Neural progenitor cell (in vitro differentiated cells): ENCODE results near the gene TMUB2. TPM values are rescaled to one million over a fixed set of nuclear protein-coding genes. Genes with fewer than 3 reads are reported as not detected.

ENCODE experiments used
- DNase-seq: peaks from one replicate; pipeline ENCODE4 v3.0.0-alpha.2; 2016; ENCODE audit warnings: low spot score
- H2AFZ ChIP-seq: fragments of 200-600 bp; sonication (generic); replicated peaks from 2 replicates; pipeline ENCODE4 v1.6.1; 2016; ENCODE audit warnings: antibody characterized with exemption
- H3F3A ChIP-seq: fragments of 200-600 bp; sonication (generic); 2 replicates; pipeline ENCODE4 v1.6.1; 2016; ENCODE audit warnings: antibody characterized with exemption, low read depth
- H3K27ac ChIP-seq: fragments of 200-600 bp; sonication (generic); 2 replicates; pipeline ENCODE4 v1.5.1; 2016; ENCODE audit warnings: mild to moderate bottlenecking
- H3K27me3 ChIP-seq: fragments of 200-600 bp; sonication (generic); 2 replicates; pipeline ENCODE4 v1.6.1; 2016; ENCODE audit warnings: mild to moderate bottlenecking, moderate library complexity
- H3K36me3 ChIP-seq: fragments of 200-600 bp; sonication (generic); 2 replicates; pipeline ENCODE4 v1.5.1; 2016
- H3K4me1 ChIP-seq: fragments of 200-600 bp; sonication (generic); 2 replicates; pipeline ENCODE4 v1.6.1; 2016; ENCODE audit warnings: mixed run types
- H3K4me2 ChIP-seq: fragments of 200-600 bp; sonication (generic); 2 replicates; pipeline ENCODE4 v1.6.1; 2016
- H3K4me3 ChIP-seq: fragments of 200-600 bp; sonication (generic); 2 replicates; pipeline ENCODE4 v1.5.1; 2016
- H3K79me2 ChIP-seq: fragments of 200-600 bp; sonication (generic); 2 replicates; pipeline ENCODE4 v1.6.1; 2016; ENCODE audit warnings: low read depth
- H3K9ac ChIP-seq: fragments of 200-600 bp; sonication (generic); 2 replicates; pipeline ENCODE4 v1.6.1; 2016
- H3K9me3 ChIP-seq: fragments of 200-600 bp; sonication (generic); 2 replicates; pipeline ENCODE4 v1.5.1; 2016; ENCODE audit warnings: low read depth
- H4K20me1 ChIP-seq: fragments of 200-600 bp; sonication (generic); 2 replicates; pipeline ENCODE4 v1.6.1; 2016; ENCODE audit warnings: low read depth
- H3K27ac Mint-ChIP-seq: 3 replicates; pipeline ENCODE4 v1.8.0; 2021; ENCODE audit warnings: mixed read lengths
- H3K27me3 Mint-ChIP-seq: 2 replicates; pipeline ENCODE4 v1.8.0; 2022; ENCODE audit warnings: low read depth, mild to moderate bottlenecking, inconsistent platforms, moderate library complexity, mixed read lengths; ENCODE audit not compliant: insufficient read depth
- H3K36me3 Mint-ChIP-seq: 3 replicates; pipeline ENCODE4 v1.8.0; 2021; ENCODE audit warnings: mixed read lengths
- H3K4me1 Mint-ChIP-seq: 3 replicates; pipeline ENCODE4 v1.8.0; 2021; ENCODE audit warnings: mixed read lengths
- H3K4me3 Mint-ChIP-seq: 3 replicates; pipeline ENCODE4 v1.8.0; 2021; ENCODE audit warnings: mild to moderate bottlenecking, moderate library complexity, mixed read lengths
- H3K9me3 Mint-ChIP-seq: 3 replicates; pipeline ENCODE4 v1.8.0; 2020; ENCODE audit warnings: mixed read lengths
- EZH2 ChIP-seq: fragments of 200-600 bp; sonication (generic); IDR thresholded peaks from 2 replicates; pipeline ENCODE4 v1.6.1; 2017; ENCODE audit warnings: antibody characterized with exemption, mild to moderate bottlenecking, moderate library complexity
- EZH2phosphoT487 ChIP-seq: fragments of 200-600 bp; sonication (generic); IDR thresholded peaks from 2 replicates; pipeline ENCODE4 v1.6.1; 2017; ENCODE audit warnings: antibody characterized with exemption
- total RNA-seq: library from RNA; depleted of rRNA; stranded (reverse); fragments of >200 nt; gene quantifications from 2 replicates; pipeline ENCODE4 v1.2.3, GENCODE V29; 2015; ENCODE audit warnings: low replicate concordance
- TF ChIP-seq, protein P1 (sequence below): fragments of 200-600 bp; sonication (generic); IDR thresholded peaks from 2 replicates; pipeline ENCODE4 v1.5.1; 2017; ENCODE audit warnings: antibody characterized with exemption, mild to moderate bottlenecking

Gene TMUB2
- total RNA-seq, 1 donor from 2014 or later: 16.6 TPM

DNA sequence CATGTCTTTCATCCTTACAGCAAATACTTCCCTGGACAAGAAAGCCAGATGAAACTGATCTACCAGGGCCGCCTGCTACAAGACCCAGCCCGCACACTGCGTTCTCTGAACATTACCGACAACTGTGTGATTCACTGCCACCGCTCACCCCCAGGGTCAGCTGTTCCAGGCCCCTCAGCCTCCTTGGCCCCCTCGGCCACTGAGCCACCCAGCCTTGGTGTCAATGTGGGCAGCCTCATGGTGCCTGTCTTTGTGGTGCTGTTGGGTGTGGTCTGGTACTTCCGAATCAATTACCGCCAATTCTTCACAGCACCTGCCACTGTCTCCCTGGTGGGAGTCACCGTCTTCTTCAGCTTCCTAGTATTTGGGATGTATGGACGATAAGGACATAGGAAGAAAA lies 3.7 kb downstream of the TMUB2 start:
- H3K9me3 ChIP-seq: no peaks in the 10 kb centered on the region
- peaks cover 13% of the 10 kb centered on the region for H3K27me3 Mint-ChIP-seq

DNA sequence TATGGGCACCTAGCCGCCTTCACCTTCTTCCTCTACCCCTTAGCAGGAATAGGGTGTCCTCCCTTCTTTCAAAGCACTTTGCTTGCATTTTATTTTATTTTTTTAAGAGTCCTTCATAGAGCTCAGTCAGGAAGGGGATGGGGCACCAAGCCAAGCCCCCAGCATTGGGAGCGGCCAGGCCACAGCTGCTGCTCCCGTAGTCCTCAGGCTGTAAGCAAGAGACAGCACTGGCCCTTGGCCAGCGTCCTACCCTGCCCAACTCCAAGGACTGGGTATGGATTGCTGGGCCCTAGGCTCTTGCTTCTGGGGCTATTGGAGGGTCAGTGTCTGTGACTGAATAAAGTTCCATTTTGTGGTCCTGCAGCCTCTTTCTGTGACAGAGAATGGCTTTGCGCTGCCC lies 4.6 kb downstream of the TMUB2 start:
- H2AFZ ChIP-seq: no peak overlapping the region
- no peak overlapping the region for H3K9ac ChIP-seq
- peaks cover 29% of the 10 kb centered on the region for H3F3A ChIP-seq
- peak overlapping the region; percentile 63 for H3K27ac ChIP-seq
- H3K27me3 ChIP-seq: no peaks in the 10 kb centered on the region
- H4K20me1 ChIP-seq: no peaks in the 10 kb centered on the region
- Mint-ChIP-seq H3K36me3 (peaks cover 21% of the 10 kb centered on the region), H3K4me1 (peaks cover 20% of the 10 kb centered on the region), H3K4me3 (peak overlapping the region; percentile 67), H3K27me3 (peaks cover 10% of the 10 kb centered on the region), H3K9me3 (no peaks in the 10 kb centered on the region), H3K27ac (peak overlapping the region; percentile 76)
- DNase-seq: no peak
- peaks cover 16% of the 10 kb centered on the region for H3K79me2 ChIP-seq
- H3K9me3 ChIP-seq: no peaks in the 10 kb centered on the region
- H3K36me3 ChIP-seq: peaks cover 4% of the 10 kb centered on the region
- no peak overlapping the region for H3K4me2 ChIP-seq
- no peak overlapping the region for H3K4me3 ChIP-seq
- TF ChIP-seq EZH2 (no peak), EZH2phosphoT487 (no peak)
- TF ChIP-seq, protein P1, sequence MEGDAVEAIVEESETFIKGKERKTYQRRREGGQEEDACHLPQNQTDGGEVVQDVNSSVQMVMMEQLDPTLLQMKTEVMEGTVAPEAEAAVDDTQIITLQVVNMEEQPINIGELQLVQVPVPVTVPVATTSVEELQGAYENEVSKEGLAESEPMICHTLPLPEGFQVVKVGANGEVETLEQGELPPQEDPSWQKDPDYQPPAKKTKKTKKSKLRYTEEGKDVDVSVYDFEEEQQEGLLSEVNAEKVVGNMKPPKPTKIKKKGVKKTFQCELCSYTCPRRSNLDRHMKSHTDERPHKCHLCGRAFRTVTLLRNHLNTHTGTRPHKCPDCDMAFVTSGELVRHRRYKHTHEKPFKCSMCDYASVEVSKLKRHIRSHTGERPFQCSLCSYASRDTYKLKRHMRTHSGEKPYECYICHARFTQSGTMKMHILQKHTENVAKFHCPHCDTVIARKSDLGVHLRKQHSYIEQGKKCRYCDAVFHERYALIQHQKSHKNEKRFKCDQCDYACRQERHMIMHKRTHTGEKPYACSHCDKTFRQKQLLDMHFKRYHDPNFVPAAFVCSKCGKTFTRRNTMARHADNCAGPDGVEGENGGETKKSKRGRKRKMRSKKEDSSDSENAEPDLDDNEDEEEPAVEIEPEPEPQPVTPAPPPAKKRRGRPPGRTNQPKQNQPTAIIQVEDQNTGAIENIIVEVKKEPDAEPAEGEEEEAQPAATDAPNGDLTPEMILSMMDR: no peak
- peaks cover 6% of the 10 kb centered on the region for H3K4me1 ChIP-seq

More for the DNA sequence above, 3.7 kb downstream of the TMUB2 start:
- Histone ChIP-seq H3K79me2 (peaks cover 25% of the 10 kb centered on the region), H3K4me1 (peaks cover 8% of the 10 kb centered on the region), H3K27me3 (no peaks in the 10 kb centered on the region), H3K9ac (no peak overlapping the region), H3K27ac (no peak overlapping the region), H3K4me3 (no peak overlapping the region), H4K20me1 (peaks cover 6% of the 10 kb centered on the region), H3K4me2 (no peak overlapping the region), H3F3A (peaks cover 36% of the 10 kb centered on the region), H2AFZ (no peak overlapping the region), H3K36me3 (peaks cover 3% of the 10 kb centered on the region)
- Mint-ChIP-seq H3K4me1 (peaks cover 25% of the 10 kb centered on the region), H3K27ac (no peak overlapping the region), H3K9me3 (no peaks in the 10 kb centered on the region), H3K4me3 (peak overlapping the region; percentile 21), H3K36me3 (peaks cover 14% of the 10 kb centered on the region)
- TF ChIP-seq EZH2 (no peak), EZH2phosphoT487 (no peak)
- TF ChIP-seq, protein P1: no peak
- DNase-seq: no peak

DNA sequence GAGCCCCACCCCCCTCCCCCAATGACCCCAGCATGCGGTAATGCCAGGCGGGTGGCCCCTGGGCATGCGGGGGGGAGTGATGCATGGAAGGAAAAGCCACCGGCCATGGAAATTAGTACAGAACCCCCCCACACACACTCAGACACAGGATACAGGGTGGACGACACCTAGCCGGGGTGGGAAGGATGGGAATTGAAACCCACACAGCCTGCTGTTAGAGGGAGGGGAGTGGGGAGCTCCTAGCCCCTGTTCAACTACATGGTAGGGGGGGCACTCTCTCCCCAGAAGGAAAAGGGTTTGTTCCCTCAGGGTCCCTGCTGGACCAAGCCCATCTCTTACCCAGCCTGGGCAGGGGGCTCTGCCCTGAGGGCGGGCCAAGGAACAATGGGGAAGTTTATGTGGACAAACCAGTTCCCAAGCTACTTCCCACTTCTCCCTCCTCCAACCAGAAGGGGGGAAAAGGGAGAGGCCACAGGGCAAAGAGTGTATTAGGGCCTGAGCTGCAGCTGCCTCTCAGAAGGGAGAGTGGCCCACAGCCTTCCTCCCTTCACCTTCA lies 5.2 kb downstream of the TMUB2 start:
- Histone ChIP-seq H3K9me3 (no peaks in the 10 kb centered on the region), H3K4me1 (peaks cover 6% of the 10 kb centered on the region), H3K4me3 (no peak overlapping the region), H3K27me3 (no peaks in the 10 kb centered on the region), H4K20me1 (no peaks in the 10 kb centered on the region), H3K9ac (no peak overlapping the region), H3K27ac (peak overlapping the region; percentile 86), H3K36me3 (peaks cover 4% of the 10 kb centered on the region), H3F3A (peaks cover 28% of the 10 kb centered on the region), H2AFZ (no peak overlapping the region), H3K79me2 (peaks cover 20% of the 10 kb centered on the region), H3K4me2 (no peak overlapping the region)
- Mint-ChIP-seq H3K36me3 (peaks cover 23% of the 10 kb centered on the region), H3K4me3 (no peak overlapping the region), H3K9me3 (no peaks in the 10 kb centered on the region), H3K27me3 (peaks cover 8% of the 10 kb centered on the region), H3K27ac (no peak overlapping the region), H3K4me1 (peaks cover 17% of the 10 kb centered on the region)
- no peak for DNase-seq
- TF ChIP-seq, protein P1: no peak
- no peak for TF ChIP-seq EZH2
- no peak for TF ChIP-seq EZH2phosphoT487
